ENCODE data around the gene TTLL12. TPM values are rescaled to one million over a fixed set of nuclear protein-coding genes. Genes with fewer than 3 reads are reported as not detected.

Gene TTLL12
- total and polyA plus RNA-seq, 2 donors (not counting 1 experiment from before 2014, with no cell fraction given): 11.0 to 21.3 TPM

- Histone ChIP-seq H2AFZ (ENCODE audit: insufficient read depth, low read depth, low read length, poor library complexity, severe bottlenecking) (no peak overlapping the region), H3K4me3 (ENCODE audit: control extremely low read depth in 1 of 5, extremely low read depth in 1 of 5, insufficient read depth in 1 of 5, low read depth in 2 of 5, low read length in 4 of 5) (no peak overlapping the region), H3K27ac (ENCODE audit: low read length in 2 of 2) (no peak overlapping the region), H4K20me1 (ENCODE audit: control insufficient read depth, insufficient read depth, low read length, poor library complexity, severe bottlenecking) (peaks cover 5% of the 10 kb centered on the region), H3K79me2 (ENCODE audit: control insufficient read depth, insufficient read depth, low read length) (peaks cover 29% of the 10 kb centered on the region), H3K9me3 (ENCODE audit: control extremely low read depth in 1 of 3, control insufficient read depth in 2 of 3, insufficient read depth in 1 of 3, low read length in 2 of 3) (no peaks in the 10 kb centered on the region), H3K4me1 (ENCODE audit: control insufficient read depth in 2 of 2, insufficient read depth in 2 of 2, low read length in 2 of 2) (peaks cover 1 to 2% of the 10 kb centered on the region in 2 donors), H3K36me3 (replicated peaks in 1 of 2; ENCODE audit: control extremely low read depth in 1 of 2, control insufficient read depth in 1 of 2, extremely low read depth in 1 of 2, insufficient read depth in 2 of 2, low read length in 1 of 2) (peaks cover 0 to 25% of the 10 kb centered on the region in 2 experiments), H3K27me3 (replicated peaks in 1 of 4; ENCODE audit: control extremely low read depth in 1 of 4, control insufficient read depth in 3 of 4, insufficient read depth in 4 of 4, low read length in 3 of 4) (no peaks in the 10 kb centered on the region), H3K9ac (ENCODE audit: low read length) (no peak overlapping the region), H3K4me2 (replicated peaks; ENCODE audit: low read depth, low read length, poor library complexity, severe bottlenecking) (no peak overlapping the region)
- CTCF ChIA-PET: no interaction called here
- no peak for TF ChIP-seq EZH2 (IDR thresholded peaks at IDR 0.05; ENCODE audit: borderline replicate concordance, insufficient read depth, low read depth, low read length, poor library complexity, severe bottlenecking)
- TF ChIP-seq CTCF (IDR thresholded peaks at IDR 0.05): no peak
- no peak for DNase-seq
- no peak for ATAC-seq (ENCODE audit: low read depth)
- no peak overlapping the region for H3K4me3 Mint-ChIP-seq
- H3K4me1 Mint-ChIP-seq: peaks cover 9% of the 10 kb centered on the region
- WGBS (ENCODE audit: insufficient coverage): 94% methylated on average over 15 of the region's 15 CpGs
- POLR2A ChIA-PET: no interaction called here
- H3K27ac Mint-ChIP-seq: no peak overlapping the region
- intact Hi-C loops (cut with micrococcal nuclease): no loop called here
- no peaks in the 10 kb centered on the region for H3K27me3 Mint-ChIP-seq
- H3K9me3 Mint-ChIP-seq (ENCODE audit: insufficient read depth): no peaks in the 10 kb centered on the region
These were observed 6.3 kb downstream of the TTLL12 start for GRCh38 chr22:43180670-43181069.

- H3K79me2 ChIP-seq (ENCODE audit: control insufficient read depth, insufficient read depth, low read length): peaks cover 27% of the 10 kb centered on the region
- no peak overlapping the region for H2AFZ ChIP-seq (ENCODE audit: insufficient read depth, low read depth, low read length, poor library complexity, severe bottlenecking)
- peaks cover 4% of the 10 kb centered on the region for H4K20me1 ChIP-seq (ENCODE audit: control insufficient read depth, insufficient read depth, low read length, poor library complexity, severe bottlenecking)
- intact Hi-C loops (cut with micrococcal nuclease): no loop called here
- CTCF ChIA-PET: no interaction called here
- H3K27me3 ChIP-seq (replicated peaks in 1 of 4; ENCODE audit: control extremely low read depth in 1 of 4, control insufficient read depth in 3 of 4, insufficient read depth in 4 of 4, low read length in 3 of 4): no peaks in the 10 kb centered on the region
- no peaks in the 10 kb centered on the region for H3K4me1 ChIP-seq (ENCODE audit: control insufficient read depth in 2 of 2, insufficient read depth in 2 of 2, low read length in 2 of 2)
- H3K9ac ChIP-seq (ENCODE audit: low read length): no peak overlapping the region
- TF ChIP-seq EZH2 (IDR thresholded peaks at IDR 0.05; ENCODE audit: borderline replicate concordance, insufficient read depth, low read depth, low read length, poor library complexity, severe bottlenecking) (no peak), CTCF (IDR thresholded peaks at IDR 0.05) (no peak)
- no peak overlapping the region for H3K4me3 Mint-ChIP-seq
- no peaks in the 10 kb centered on the region for H3K9me3 Mint-ChIP-seq (ENCODE audit: insufficient read depth)
- no peak overlapping the region for H3K4me2 ChIP-seq (replicated peaks; ENCODE audit: low read depth, low read length, poor library complexity, severe bottlenecking)
- H3K4me1 Mint-ChIP-seq: peaks cover 4% of the 10 kb centered on the region
- POLR2A ChIA-PET: no interaction called here
- no peak for DNase-seq
- no peaks in the 10 kb centered on the region for H3K9me3 ChIP-seq (ENCODE audit: control extremely low read depth in 1 of 3, control insufficient read depth in 2 of 3, insufficient read depth in 1 of 3, low read length in 2 of 3)
- 98% methylated on average over 15 of the region's 15 CpGs for WGBS (ENCODE audit: insufficient coverage)
- H3K4me3 ChIP-seq (ENCODE audit: control extremely low read depth in 1 of 5, extremely low read depth in 1 of 5, insufficient read depth in 1 of 5, low read depth in 2 of 5, low read length in 4 of 5): no peak overlapping the region
- peaks cover 0 to 27% of the 10 kb centered on the region in 2 experiments for H3K36me3 ChIP-seq (replicated peaks in 1 of 2; ENCODE audit: control extremely low read depth in 1 of 2, control insufficient read depth in 1 of 2, extremely low read depth in 1 of 2, insufficient read depth in 2 of 2, low read length in 1 of 2)
- no peak for ATAC-seq (ENCODE audit: low read depth)
- no peak overlapping the region for H3K27ac ChIP-seq (ENCODE audit: low read length in 2 of 2)
- no peaks in the 10 kb centered on the region for H3K27me3 Mint-ChIP-seq
- H3K27ac Mint-ChIP-seq: no peak overlapping the region
These were observed 7.1 kb downstream of the TTLL12 start for GRCh38 chr22:43179911-43180195.

Measured in B cell (primary cell).